Motor neuron (in vitro differentiated cells): ENCODE data around the gene SH3BP4. TPM values are rescaled to one million over a fixed set of nuclear protein-coding genes. Genes with fewer than 3 reads are reported as not detected.

ENCODE experiments used
- ATAC-seq, 8 experiments: fragments of 200-7000 bp; cut with Tn5 transposase; replicated peaks in 6 of 8; 2 replicates each; pipeline ENCODE4 v1.8.0; 2021; ENCODE audit warnings: mild to moderate bottlenecking in 8 of 8, moderate library complexity in 8 of 8
- H3K27ac ChIP-seq, 2 donors: fragments of 250-450 bp; sonication (Bioruptor Pico); 2 replicates each; pipeline ENCODE4 v1.9.0; 2021; ENCODE audit warnings: antibody characterized with exemption in 2 of 2, mild to moderate bottlenecking in 2 of 2, moderate library complexity in 1 of 2
- H3K4me1 ChIP-seq, 2 donors: fragments of 250-450 bp; sonication (Bioruptor Pico); replicated peaks in 1 of 2; 2 replicates each; pipeline ENCODE4 v1.6.1; 2021; ENCODE audit warnings: antibody characterized with exemption in 2 of 2, mild to moderate bottlenecking in 2 of 2, moderate library complexity in 1 of 2
- H3K4me3 ChIP-seq, 5 donors: fragments of 250-450 bp; sonication (Bioruptor Pico); 2 replicates each; pipeline ENCODE4 v1.9.0; 2021; ENCODE audit warnings: antibody characterized with exemption in 5 of 5, mild to moderate bottlenecking in 5 of 5, moderate library complexity in 4 of 5
- WGBS, 10 experiments: fragments of 450-650 bp; shearing (Covaris generic); methylation state at CpG; one replicate each; pipeline ENCODE4 v1.0.0; 2022; 5-methylcytosine and 5-hydroxymethylcytosine counted together
- in situ Hi-C, 9 experiments: fragments of 400-800 bp; cut with MboI; loops; one replicate each; pipeline ENCODE4 v1.15.0; 2021; ENCODE audit warnings: low sequenced_read_pairs in 9 of 9, low pct_unique_long_range_greater_than_20kb in 2 of 9; ENCODE audit not compliant: unreplicated experiment in 9 of 9
- total RNA-seq, 8 experiments: library from RNA; unstranded; fragments of 300-600 nt; gene quantifications; 2 replicates each; pipeline versions ENCODE4 v1.2.3 to v1.2.4, GENCODE V29; 2022

Gene SH3BP4
- total RNA-seq, 8 experiments from 2014 or later, result 16.7 to 41.1 (median 26.7) TPM

- no peak overlapping the region for H3K27ac ChIP-seq
Measured at GRCh38 chr2:234970477-234970882, 18.7 kb downstream of the SH3BP4 start.

GRCh38 chr2:234971496-234971895 is 19.7 kb downstream of the SH3BP4 start:
- H3K4me1 ChIP-seq, result peaks cover 36 to 45% of the 10 kb centered on the region in 2 donors
- H3K27ac ChIP-seq, result no peak overlapping the region
- WGBS, 10 experiments, result 89 to 100% (median 98%) methylated on average over 3 to 7 of the region's 7 CpGs; no CpG with 5 or more reads in 1 of the 10 experiments
- in situ Hi-C loops, result loop anchor here in 2 of 9 experiments (25.0 kb wide), 1 partner anchor 409 kb away; no protein-coding TSS in a partner anchor
- H3K4me3 ChIP-seq, result no peak overlapping the region
- ATAC-seq, result no peak

More at GRCh38 chr2:234970477-234970882, 18.7 kb downstream of the SH3BP4 start:
- WGBS, 10 experiments, result 73 to 97% (median 87%) methylated on average over 1 to 12 of the region's 13 CpGs
- ATAC-seq, result peak in 4 of 8 experiments; percentile 27 to 53 (median 38)
- H3K4me3 ChIP-seq, result no peak overlapping the region
- H3K4me1 ChIP-seq, result peaks cover 45 to 48% of the 10 kb centered on the region in 2 donors
- in situ Hi-C loops, result loop anchor here in 2 of 9 experiments (25.0 kb wide), 1 partner anchor 408 kb away; no protein-coding TSS in a partner anchor

- Histone ChIP-seq H3K4me3 (no peak overlapping the region), H3K4me1 (peaks cover 32 to 40% of the 10 kb centered on the region in 2 donors), H3K27ac (no peak overlapping the region)
- in situ Hi-C loops, result loop anchor here in 2 of 9 experiments (25.0 kb wide), 1 partner anchor 411 kb away; no protein-coding TSS in a partner anchor
- WGBS, 10 experiments, result 77 to 100% (median 84%) methylated on average over 1 to 8 of the region's 8 CpGs; no CpG with 5 or more reads in 3 of the 10 experiments
- no peak for ATAC-seq
Measured at GRCh38 chr2:234973008-234973407, 21.2 kb downstream of the SH3BP4 start.

GRCh38 chr2:234974501-234975385 is 22.9 kb downstream of the SH3BP4 start:
- no peak overlapping the region for H3K27ac ChIP-seq
- peak in 1 of 8 experiments; percentile 23 for ATAC-seq
- peaks cover 15 to 23% of the 10 kb centered on the region in 2 donors for H3K4me1 ChIP-seq
- 20 to 90% (median 73%) methylated on average over 1 to 8 of the region's 30 CpGs; no CpG with 5 or more reads in 2 of the 10 experiments for WGBS, 10 experiments
- in situ Hi-C loops, result loop anchor here in 2 of 9 experiments (25.0 kb wide), 1 partner anchor 412 kb away; no protein-coding TSS in a partner anchor
- no peak overlapping the region for H3K4me3 ChIP-seq

GRCh38 chr2:234975611-234976010 is 23.8 kb downstream of the SH3BP4 start:
- in situ Hi-C loops, result no loop called here
- WGBS, 10 experiments, result 40 to 100% (median 83%) methylated on average over 1 of the region's 1 CpG; no CpG with 5 or more reads in 6 of the 10 experiments
- H3K4me1 ChIP-seq, result peaks cover 20 to 22% of the 10 kb centered on the region in 2 donors
- no peak overlapping the region for H3K4me3 ChIP-seq
- H3K27ac ChIP-seq, result no peak overlapping the region
- ATAC-seq, result no peak

- no peak overlapping the region for H3K4me3 ChIP-seq
- 60 to 100% (median 88%) methylated on average over 1 to 16 of the region's 18 CpGs; no CpG with 5 or more reads in 2 of the 10 experiments for WGBS, 10 experiments
- ATAC-seq, result no peak
- in situ Hi-C loops, result no loop called here
- H3K4me1 ChIP-seq, result peaks cover 29 to 32% of the 10 kb centered on the region in 2 donors
- H3K27ac ChIP-seq, result peak overlapping the region in 1 of 2 donors; percentile 12
Measured at GRCh38 chr2:234976479-234977227, 24.8 kb downstream of the SH3BP4 start.

GRCh38 chr2:234977228-234977679 is 25.4 kb downstream of the SH3BP4 start:
- H3K27ac ChIP-seq, result peak overlapping the region in 1 of 2 donors; percentile 12
- in situ Hi-C loops, result no loop called here
- H3K4me1 ChIP-seq, result peaks cover 34 to 37% of the 10 kb centered on the region in 2 donors
- no peak overlapping the region for H3K4me3 ChIP-seq
- WGBS, 10 experiments, result 60 to 92% (median 80%) methylated on average over 1 to 4 of the region's 12 CpGs; no CpG with 5 or more reads in 7 of the 10 experiments
- ATAC-seq, result no peak

- Histone ChIP-seq H3K4me1 (peaks cover 34 to 47% of the 10 kb centered on the region in 2 donors), H3K4me3 (no peak overlapping the region), H3K27ac (no peak overlapping the region)
- in situ Hi-C loops, result no loop called here
- no peak for ATAC-seq
- WGBS, 10 experiments, result 0 to 96% (median 89%) methylated on average over 2 to 11 of the region's 23 CpGs; no CpG with 5 or more reads in 4 of the 10 experiments
Measured at GRCh38 chr2:234978466-234979203, 26.8 kb downstream of the SH3BP4 start.

- Histone ChIP-seq H3K4me3 (no peak overlapping the region), H3K4me1 (peaks cover 34 to 50% of the 10 kb centered on the region in 2 donors), H3K27ac (no peak overlapping the region)
- WGBS, 10 experiments, result 8 to 97% (median 90%) methylated on average over 1 to 8 of the region's 9 CpGs
- in situ Hi-C loops, result no loop called here
- ATAC-seq, result peak in 2 of 8 experiments; percentile 21 to 70
Measured at GRCh38 chr2:234979204-234980167, 27.7 kb downstream of the SH3BP4 start.

- ATAC-seq, result peak in 5 of 8 experiments; percentile 21 to 58 (median 42)
- in situ Hi-C loops, result no loop called here
- peaks cover 34 to 51% of the 10 kb centered on the region in 2 donors for H3K4me1 ChIP-seq
- peak overlapping the region in 1 of 2 donors; percentile 37 for H3K27ac ChIP-seq
- H3K4me3 ChIP-seq, result no peak overlapping the region
- WGBS, 10 experiments, result 48 to 90% (median 71%) methylated on average over 1 to 12 of the region's 14 CpGs; no CpG with 5 or more reads in 1 of the 10 experiments
Measured at GRCh38 chr2:234980451-234981187, 28.8 kb downstream of the SH3BP4 start.
